ENCODE results near the gene CBLC. TPM values are rescaled to one million over a fixed set of nuclear protein-coding genes. Genes with fewer than 3 reads are reported as not detected.

Gene CBLC
- total RNA-seq, 1 experiment from 2014 or later = 15.9 TPM

GRCh38 chr19:44731622-44732021 lies 46.1 kb upstream of the CBLC start:
- H3K4ac ChIP-seq (ENCODE audit: low read depth, low read length) = no peak overlapping the region
- Mint-ChIP-seq H3K4me3 (no peak overlapping the region), H3K36me3 (ENCODE audit: insufficient read depth in 1 of 3, low read depth in 3 of 3) (no peaks in the 10 kb centered on the region), H3K4me1 (no peaks in the 10 kb centered on the region), H3K9me3 (peaks cover 0 to 3% of the 10 kb centered on the region in 2 experiments; a peak in 1 of 5 replicates), H3K27ac (no peak overlapping the region), H3K27me3 (ENCODE audit: low read depth) (peaks cover 20% of the 10 kb centered on the region)
- H3K4me1 ChIP-seq (ENCODE audit: insufficient read depth, low read length) = no peaks in the 10 kb centered on the region
- H3K56ac ChIP-seq (ENCODE audit: insufficient read length, low read depth, low read length) = no peak overlapping the region
- WGBS (ENCODE audit: extremely low coverage, insufficient read length, low lambda C conversion rate) = no CpG with 5 or more reads among the region's 5 CpGs
- H2BK120ac ChIP-seq (ENCODE audit: low read depth, low read length, poor library complexity, severe bottlenecking) = no peak overlapping the region
- no peak overlapping the region for H3T11ph ChIP-seq (ENCODE audit: low read length)
- H3K79me1 ChIP-seq (ENCODE audit: insufficient read depth, low read depth, low read length, poor library complexity, severe bottlenecking) = no peaks in the 10 kb centered on the region
- H4K5ac ChIP-seq (ENCODE audit: insufficient read length, low read depth, low read length) = no peak overlapping the region
- H3K14ac ChIP-seq (ENCODE audit: insufficient read depth, low read length) = no peak overlapping the region
- H3K79me2 ChIP-seq (ENCODE audit: insufficient read depth, low read length) = no peaks in the 10 kb centered on the region
- H3K23ac ChIP-seq (ENCODE audit: insufficient read length, low read depth, low read length) = no peak overlapping the region
- no peaks in the 10 kb centered on the region for H3K23me2 ChIP-seq (ENCODE audit: insufficient read length, low read depth, low read length, poor library complexity, severe bottlenecking)
- H3K27ac ChIP-seq (ENCODE audit: insufficient read length, low read depth, low read length) = no peak overlapping the region
- H3K4me2 ChIP-seq (ENCODE audit: insufficient read depth, insufficient read length, low read length) = no peak overlapping the region
- no peak overlapping the region for H2AK5ac ChIP-seq (ENCODE audit: insufficient read length, low read length)
- no peak overlapping the region for H2BK20ac ChIP-seq (ENCODE audit: low read depth, low read length, poor library complexity, severe bottlenecking)
- no peak for DNase-seq
- no peak overlapping the region for H2BK15ac ChIP-seq (ENCODE audit: low read depth, low read length)
- no peak for TF ChIP-seq CTCF (conservative IDR thresholded peaks at IDR 0.05)
- no peaks in the 10 kb centered on the region for H3K9me3 ChIP-seq (ENCODE audit: control insufficient read depth, low read depth, low read length)
- H3K9ac ChIP-seq (ENCODE audit: extremely low read depth, insufficient read length, low read length) = no peak overlapping the region
- H2AFZ ChIP-seq (ENCODE audit: low read length) = no peak overlapping the region
- no peaks in the 10 kb centered on the region for H4K20me1 ChIP-seq (ENCODE audit: control insufficient read depth, insufficient read depth, insufficient read length)
- H4K91ac ChIP-seq (ENCODE audit: insufficient read length, low read depth, low read length) = no peak overlapping the region
- H3K18ac ChIP-seq (ENCODE audit: insufficient read length, low read depth, low read length) = no peak overlapping the region
- H3K27me3 ChIP-seq (ENCODE audit: insufficient read depth, low read length) = no peaks in the 10 kb centered on the region
- no peak overlapping the region for H4K8ac ChIP-seq (replicated peaks; ENCODE audit: insufficient read length, low read depth, low read length)
- H2BK12ac ChIP-seq (ENCODE audit: insufficient read length, low read depth, low read length) = no peak overlapping the region
- H2BK5ac ChIP-seq (ENCODE audit: insufficient read length, low read length) = no peak overlapping the region
